Progenitor cell of endocrine pancreas (in vitro differentiated cells): Measurements from ENCODE around the gene ASIC2. TPM values are rescaled to one million over a fixed set of nuclear protein-coding genes. Genes with fewer than 3 reads are reported as not detected.

Experiments
- DNase-seq: peaks from one replicate; pipeline ENCODE4 v3.0.0; 2021; ENCODE audit warnings: low spot score; ENCODE audit not compliant: unreplicated experiment
- H3K27ac Mint-ChIP-seq: 2 replicates; pipeline ENCODE4 v1.8.0; 2021; ENCODE audit warnings: mild to moderate bottlenecking, moderate library complexity, mixed read lengths
- H3K27me3 Mint-ChIP-seq: 2 replicates; pipeline ENCODE4 v1.8.0; 2021; ENCODE audit warnings: mixed read lengths
- H3K36me3 Mint-ChIP-seq: 2 replicates; pipeline ENCODE4 v1.8.0; 2022; ENCODE audit warnings: mixed read lengths; ENCODE audit not compliant: insufficient read depth
- H3K4me1 Mint-ChIP-seq: 2 replicates; pipeline ENCODE4 v1.8.0; 2021; ENCODE audit warnings: low read depth, mixed read lengths
- H3K4me3 Mint-ChIP-seq: 2 replicates; pipeline ENCODE4 v1.8.0; 2021; ENCODE audit warnings: low read depth, mild to moderate bottlenecking, moderate library complexity, mixed read lengths
- H3K9me3 Mint-ChIP-seq: 2 replicates; pipeline ENCODE4 v1.8.0; 2021; ENCODE audit warnings: low read depth, mixed read lengths
- CTCF ChIP-seq: fragments of 200-600 bp; sonication (generic); IDR thresholded peaks from one replicate; pipeline ENCODE4 v1.5.0; 2021; ENCODE audit warnings: antibody characterized with exemption, mild to moderate bottlenecking; ENCODE audit not compliant: unreplicated experiment
- total RNA-seq: library from RNA; stranded (reverse); gene quantifications from 2 replicates; pipeline ENCODE4 v1.2.1, GENCODE V29; 2021

ASIC2 gene
- total RNA-seq, 1 donor from 2014 or later: 0.29 TPM

- Mint-ChIP-seq H3K9me3 (no peaks in the 10 kb centered on the region), H3K4me3 (no peak overlapping the region), H3K4me1 (no peaks in the 10 kb centered on the region), H3K36me3 (no peaks in the 10 kb centered on the region), H3K27ac (no peak overlapping the region), H3K27me3 (peaks cover 23% of the 10 kb centered on the region)
- no peak for TF ChIP-seq CTCF
- no peak for DNase-seq
Observed at GRCh38 chr17:33316746-33317145, 23.7 kb upstream of the ASIC2 start.

GRCh38 chr17:33310296-33310695 lies 17.2 kb upstream of the ASIC2 start:
- no peak for DNase-seq
- Mint-ChIP-seq H3K9me3 (no peaks in the 10 kb centered on the region), H3K36me3 (no peaks in the 10 kb centered on the region), H3K27ac (no peak overlapping the region), H3K27me3 (peaks cover 32% of the 10 kb centered on the region), H3K4me1 (peaks cover 2% of the 10 kb centered on the region), H3K4me3 (no peak overlapping the region)
- no peak for TF ChIP-seq CTCF

- TF ChIP-seq CTCF: no peak
- DNase-seq: no peak
- H3K4me1 Mint-ChIP-seq: peaks cover 4% of the 10 kb centered on the region
- H3K4me3 Mint-ChIP-seq: no peak overlapping the region
- H3K36me3 Mint-ChIP-seq: no peaks in the 10 kb centered on the region
- H3K27ac Mint-ChIP-seq: peak overlapping the region; percentile 33
- H3K27me3 Mint-ChIP-seq: peaks cover 34% of the 10 kb centered on the region
- peaks cover 3% of the 10 kb centered on the region for H3K9me3 Mint-ChIP-seq
Observed at GRCh38 chr17:33303254-33303653, 10.2 kb upstream of the ASIC2 start.

- Mint-ChIP-seq H3K4me3 (no peak overlapping the region), H3K4me1 (peaks cover 4% of the 10 kb centered on the region), H3K36me3 (no peaks in the 10 kb centered on the region), H3K27me3 (peaks cover 34% of the 10 kb centered on the region), H3K9me3 (peaks cover 3% of the 10 kb centered on the region), H3K27ac (no peak overlapping the region)
- no peak for TF ChIP-seq CTCF
- no peak for DNase-seq
Observed at GRCh38 chr17:33302394-33302793, 9.3 kb upstream of the ASIC2 start.

GRCh38 chr17:33300241-33300640 lies 7.1 kb upstream of the ASIC2 start:
- Mint-ChIP-seq H3K9me3 (peaks cover 3% of the 10 kb centered on the region), H3K4me1 (peaks cover 4% of the 10 kb centered on the region), H3K27me3 (peaks cover 42% of the 10 kb centered on the region), H3K27ac (no peak overlapping the region), H3K4me3 (no peak overlapping the region), H3K36me3 (no peaks in the 10 kb centered on the region)
- no peak for DNase-seq
- no peak for TF ChIP-seq CTCF
